Glutamatergic neuron (in vitro differentiated cells): Measurements from ENCODE around the gene RALA. TPM values are rescaled to one million over a fixed set of nuclear protein-coding genes. Genes with fewer than 3 reads are reported as not detected.

ENCODE experiments used
- DNase-seq: peaks from one replicate; pipeline ENCODE4 v3.0.0; 2022
- H3K27ac Mint-ChIP-seq: one replicate; pipeline ENCODE4 v1.8.0; 2020; ENCODE audit warnings: mild to moderate bottlenecking, mixed read lengths, inconsistent platforms; ENCODE audit not compliant: unreplicated experiment
- H3K27me3 Mint-ChIP-seq: one replicate; pipeline ENCODE4 v1.8.0; 2020; ENCODE audit warnings: mild to moderate bottlenecking, moderate library complexity, mixed read lengths, inconsistent platforms; ENCODE audit not compliant: unreplicated experiment
- H3K36me3 Mint-ChIP-seq: one replicate; pipeline ENCODE4 v1.8.0; 2020; ENCODE audit warnings: mild to moderate bottlenecking, mixed read lengths, inconsistent platforms; ENCODE audit not compliant: unreplicated experiment
- H3K4me1 Mint-ChIP-seq: one replicate; pipeline ENCODE4 v1.8.0; 2020; ENCODE audit warnings: mild to moderate bottlenecking, low read depth, mixed read lengths, inconsistent platforms; ENCODE audit not compliant: unreplicated experiment
- H3K4me3 Mint-ChIP-seq: one replicate; pipeline ENCODE4 v1.8.0; 2020; ENCODE audit warnings: mild to moderate bottlenecking, mixed read lengths, inconsistent platforms; ENCODE audit not compliant: unreplicated experiment
- H3K9me3 Mint-ChIP-seq: one replicate; pipeline ENCODE4 v1.8.0; 2020; ENCODE audit warnings: mild to moderate bottlenecking, moderate library complexity, mixed read lengths, inconsistent platforms; ENCODE audit not compliant: unreplicated experiment
- CTCF ChIP-seq: fragments of 200-600 bp; sonication (generic); IDR thresholded peaks from one replicate; pipeline ENCODE4 v1.5.0; 2021; ENCODE audit not compliant: partially characterized antibody, unreplicated experiment
- total RNA-seq: library from RNA; stranded (reverse); fragmentation: NEBNext Ultra II Directional; extraction: Animal tissue kit (Norgen Biotek cat#: 25700); gene quantifications from one replicate; pipeline ENCODE4 v1.2.1, GENCODE V29; 2021; ENCODE audit not compliant: unreplicated experiment

RALA gene
- total RNA-seq, 1 donor from 2014 or later = 69.9 TPM

GRCh38 chr7:39609935-39610263, 13.5 kb upstream of the RALA start:
- Mint-ChIP-seq H3K4me3 (peak overlapping the region; percentile 64), H3K27me3 (peaks cover 4% of the 10 kb centered on the region), H3K9me3 (no peaks in the 10 kb centered on the region), H3K4me1 (peaks cover 6% of the 10 kb centered on the region), H3K36me3 (no peaks in the 10 kb centered on the region), H3K27ac (no peak overlapping the region)
- no peak for TF ChIP-seq CTCF
- DNase-seq = no peak

- Mint-ChIP-seq H3K36me3 (no peaks in the 10 kb centered on the region), H3K27me3 (peaks cover 4% of the 10 kb centered on the region), H3K9me3 (no peaks in the 10 kb centered on the region), H3K4me3 (no peak overlapping the region), H3K27ac (no peak overlapping the region), H3K4me1 (peaks cover 6% of the 10 kb centered on the region)
- no peak for TF ChIP-seq CTCF
- DNase-seq = no peak
These were observed 9.8 kb upstream of the RALA start for GRCh38 chr7:39613577-39613976.

- no peak for TF ChIP-seq CTCF
- Mint-ChIP-seq H3K27me3 (peaks cover 4% of the 10 kb centered on the region), H3K4me1 (peaks cover under 1% of the 10 kb centered on the region), H3K4me3 (no peak overlapping the region), H3K9me3 (no peaks in the 10 kb centered on the region), H3K36me3 (no peaks in the 10 kb centered on the region), H3K27ac (no peak overlapping the region)
- no peak for DNase-seq
These were observed 9.1 kb upstream of the RALA start for GRCh38 chr7:39614299-39614698.

- no peak for TF ChIP-seq CTCF
- H3K27ac Mint-ChIP-seq = no peak overlapping the region
- H3K4me3 Mint-ChIP-seq = no peak overlapping the region
- H3K4me1 Mint-ChIP-seq = no peaks in the 10 kb centered on the region
- H3K27me3 Mint-ChIP-seq = peaks cover 4% of the 10 kb centered on the region
- H3K36me3 Mint-ChIP-seq = no peaks in the 10 kb centered on the region
- H3K9me3 Mint-ChIP-seq = no peaks in the 10 kb centered on the region
- DNase-seq = no peak
These were observed 7.9 kb upstream of the RALA start for GRCh38 chr7:39615350-39615975.

GRCh38 chr7:39616138-39616537, 7.2 kb upstream of the RALA start:
- no peak for DNase-seq
- no peaks in the 10 kb centered on the region for H3K36me3 Mint-ChIP-seq
- TF ChIP-seq CTCF = no peak
- peaks cover 2% of the 10 kb centered on the region for H3K27me3 Mint-ChIP-seq
- no peaks in the 10 kb centered on the region for H3K9me3 Mint-ChIP-seq
- no peak overlapping the region for H3K4me3 Mint-ChIP-seq
- H3K4me1 Mint-ChIP-seq = no peaks in the 10 kb centered on the region
- no peak overlapping the region for H3K27ac Mint-ChIP-seq
